ENCODE measurements around the gene MBD5.

The MBD5 gene

GRCh38 chr2:148300544-148300943, 279.7 kb downstream of the MBD5 start:
- DNase-seq (ENCODE audit: low read depth, low spot score), result no peak

GRCh38 chr2:148301362-148301761, 280.5 kb downstream of the MBD5 start:
- no peak for DNase-seq (ENCODE audit: low read depth, low spot score)

GRCh38 chr2:148302526-148302925, 281.6 kb downstream of the MBD5 start:
- DNase-seq (ENCODE audit: low read depth, low spot score), result no peak

GRCh38 chr2:148303161-148303560, 282.3 kb downstream of the MBD5 start:
- no peak for DNase-seq (ENCODE audit: low read depth, low spot score)

GRCh38 chr2:148305476-148305875, 284.6 kb downstream of the MBD5 start:
- no peak for DNase-seq (ENCODE audit: low read depth, low spot score)

GRCh38 chr2:148306027-148306426, 285.1 kb downstream of the MBD5 start:
- DNase-seq (ENCODE audit: low read depth, low spot score), result no peak

GRCh38 chr2:148317598-148317997, 296.7 kb downstream of the MBD5 start:
- no peak for DNase-seq (ENCODE audit: low read depth, low spot score)

- no peak for DNase-seq (ENCODE audit: low read depth, low spot score)
Measured at GRCh38 chr2:148338541-148338940, 317.6 kb downstream of the MBD5 start.

GRCh38 chr2:148342086-148342485, 321.2 kb downstream of the MBD5 start:
- no peak for DNase-seq (ENCODE audit: low read depth, low spot score)

- no peak for DNase-seq (ENCODE audit: low read depth, low spot score)
Measured at GRCh38 chr2:148350199-148350598, 329.3 kb downstream of the MBD5 start.

GRCh38 chr2:148351437-148352143, 330.7 kb downstream of the MBD5 start:
- DNase-seq (ENCODE audit: low read depth, low spot score), result no peak

- no peak for DNase-seq (ENCODE audit: low read depth, low spot score)
Measured at GRCh38 chr2:148358375-148358774, 337.5 kb downstream of the MBD5 start.

GRCh38 chr2:148360662-148361061, 339.8 kb downstream of the MBD5 start:
- no peak for DNase-seq (ENCODE audit: low read depth, low spot score)

GRCh38 chr2:148362144-148362796, 341.4 kb downstream of the MBD5 start:
- DNase-seq (ENCODE audit: low read depth, low spot score), result no peak

GRCh38 chr2:148375214-148375613, 354.3 kb downstream of the MBD5 start:
- no peak for DNase-seq (ENCODE audit: low read depth, low spot score)

GRCh38 chr2:148391324-148391723, 370.4 kb downstream of the MBD5 start:
- DNase-seq (ENCODE audit: low read depth, low spot score), result no peak

- no peak for DNase-seq (ENCODE audit: low read depth, low spot score)
Measured at GRCh38 chr2:148402786-148403185, 381.9 kb downstream of the MBD5 start.

- DNase-seq (ENCODE audit: low read depth, low spot score), result no peak
Measured at GRCh38 chr2:148410899-148411298, 390.0 kb downstream of the MBD5 start.

GRCh38 chr2:148416248-148416647, 395.4 kb downstream of the MBD5 start:
- DNase-seq (ENCODE audit: low read depth, low spot score), result no peak

- DNase-seq (ENCODE audit: low read depth, low spot score), result no peak
Measured at GRCh38 chr2:148430101-148430500, 409.2 kb downstream of the MBD5 start.

- DNase-seq (ENCODE audit: low read depth, low spot score), result no peak
Measured at GRCh38 chr2:148447877-148448276, 427.0 kb downstream of the MBD5 start.

- no peak for DNase-seq (ENCODE audit: low read depth, low spot score)
Measured at GRCh38 chr2:148450531-148450930, 429.6 kb downstream of the MBD5 start.

- DNase-seq (ENCODE audit: low read depth, low spot score), result no peak
Measured at GRCh38 chr2:148451046-148451445, 430.2 kb downstream of the MBD5 start.

Measured in activated naive CD8-positive, alpha-beta T cell treated with anti-CD3 and anti-CD28 coated beads, Interleukin-2, amount 50 U/mL, for 16 hours (primary cell).